CMK (cell line): ENCODE measurements around the gene CPXM2.

Experiments used
- DNase-seq: peaks from one replicate; pipeline ENCODE4 v3.0.0-alpha.2; 2010; ENCODE audit warnings: low read depth

CPXM2 gene

GRCh38 chr10:123891144-123892071 lies at the start of gene CPXM2:
Gene CPXM2 (minus strand): TSS chr10:123891807. CDS start chr10:123891659, 148 bp downstream.
- DNase-seq, result no peak

- DNase-seq, result no peak
These were observed 48.0 kb upstream of the CPXM2 start for GRCh38 chr10:123939591-123939990.

- no peak for DNase-seq
These were observed 47.3 kb upstream of the CPXM2 start for GRCh38 chr10:123938890-123939289.

- no peak for DNase-seq
These were observed 44.8 kb upstream of the CPXM2 start for GRCh38 chr10:123936426-123936825.

GRCh38 chr10:123935680-123936079 lies 44.1 kb upstream of the CPXM2 start:
- DNase-seq, result no peak

- DNase-seq, result no peak
These were observed 43.2 kb upstream of the CPXM2 start for GRCh38 chr10:123934846-123935245.

- DNase-seq, result no peak
These were observed 38.9 kb upstream of the CPXM2 start for GRCh38 chr10:123930340-123931001.

GRCh38 chr10:123929791-123930190 lies 38.2 kb upstream of the CPXM2 start:
- no peak for DNase-seq

GRCh38 chr10:123928427-123928826 lies 36.8 kb upstream of the CPXM2 start:
- DNase-seq, result no peak

GRCh38 chr10:123926401-123927264 lies 35.0 kb upstream of the CPXM2 start:
- no peak for DNase-seq

- DNase-seq, result no peak
These were observed 30.5 kb upstream of the CPXM2 start for GRCh38 chr10:123922126-123922525.

GRCh38 chr10:123916775-123917174 lies 25.2 kb upstream of the CPXM2 start:
- DNase-seq, result peak; percentile 85

GRCh38 chr10:123913688-123914268 lies 22.2 kb upstream of the CPXM2 start:
- DNase-seq, result peak; percentile 72

- no peak for DNase-seq
These were observed 21.3 kb upstream of the CPXM2 start for GRCh38 chr10:123912871-123913270.

- no peak for DNase-seq
These were observed 20.9 kb upstream of the CPXM2 start for GRCh38 chr10:123912466-123912865.

- no peak for DNase-seq
These were observed 20.3 kb upstream of the CPXM2 start for GRCh38 chr10:123911866-123912265.

GRCh38 chr10:123909866-123910265 lies 18.3 kb upstream of the CPXM2 start:
- no peak for DNase-seq

GRCh38 chr10:123909426-123909825 lies 17.8 kb upstream of the CPXM2 start:
- DNase-seq, result no peak

- DNase-seq, result no peak
These were observed 16.8 kb upstream of the CPXM2 start for GRCh38 chr10:123908379-123908778.

- no peak for DNase-seq
These were observed 15.5 kb upstream of the CPXM2 start for GRCh38 chr10:123906884-123907652.

- no peak for DNase-seq
These were observed 14.7 kb upstream of the CPXM2 start for GRCh38 chr10:123906296-123906695.
